Suprapubic skin (tissue), 4 donors: ENCODE data around the gene ITGA4.

ENCODE experiments used
- CTCF ChIP-seq, 2 donors: fragments of 200-600 bp in 1 of 2; fragments of 450-650 bp in 1 of 2; sonication (generic) in 1 of 2; IDR thresholded peaks; one replicate each; pipeline ENCODE4 v1.5.1; 2016 to 2019; ENCODE audit warnings: antibody characterized with exemption in 2 of 2, mild to moderate bottlenecking in 1 of 2, moderate library complexity in 1 of 2
- EP300 ChIP-seq: sonication (generic); formaldehyde crosslinking; IDR thresholded peaks from one replicate; pipeline ENCODE4 v1.6.1; 2017; ENCODE audit warnings: antibody characterized with exemption
- POLR2AphosphoS5 ChIP-seq, 3 donors: sonication (generic); formaldehyde crosslinking; IDR thresholded peaks; one replicate each; pipeline ENCODE4 v1.6.1; 2017; ENCODE audit warnings: antibody characterized with exemption in 3 of 3

- TF ChIP-seq CTCF (IDR thresholded peaks at IDR 0.05): no peak
- TF ChIP-seq EP300: no peak
- no peak for TF ChIP-seq POLR2AphosphoS5 (IDR thresholded peaks at IDR 0.05)
Measured at GRCh38 chr2:181517685-181518301, 60.6 kb downstream of the ITGA4 start.
